Subcutaneous abdominal adipose tissue (tissue), 5 donors: ENCODE data around the gene PLD4.
A peak's percentile ranks its signal among the peaks of the same experiment; 100 is the strongest.

Experiments used
- H3K27ac ChIP-seq: one replicate; pipeline ENCODE4 v1.7.0; 2013; ENCODE audit warnings: low read depth, mild to moderate bottlenecking, inconsistent platforms, low read length, moderate library complexity
- H3K27me3 ChIP-seq, 5 donors: one replicate each; pipeline ENCODE4 v1.7.0; 2013; ENCODE audit warnings: low read length in 5 of 5, inconsistent platforms in 1 of 5; ENCODE audit not compliant: control insufficient read depth in 5 of 5, insufficient read depth in 4 of 5
- H3K36me3 ChIP-seq, 5 donors: one replicate each; pipeline ENCODE4 v1.7.0; 2013; ENCODE audit warnings: low read length in 5 of 5; ENCODE audit not compliant: control insufficient read depth in 5 of 5, insufficient read depth in 5 of 5
- H3K4me1 ChIP-seq, 5 donors: one replicate each; pipeline ENCODE4 v1.7.0; 2013; ENCODE audit warnings: low read length in 5 of 5, mild to moderate bottlenecking in 3 of 5, moderate library complexity in 1 of 5; ENCODE audit not compliant: control insufficient read depth in 5 of 5, insufficient read depth in 5 of 5
- H3K4me3 ChIP-seq, 5 donors: one replicate each; pipeline ENCODE4 v1.7.0; 2013; ENCODE audit warnings: low read length in 5 of 5, low read depth in 1 of 5
- H3K9ac ChIP-seq, 5 donors: one replicate each; pipeline ENCODE4 v1.7.0; 2013; ENCODE audit warnings: low read length in 5 of 5, mild to moderate bottlenecking in 4 of 5, moderate library complexity in 3 of 5
- H3K9me3 ChIP-seq, 5 donors: one replicate each; pipeline ENCODE4 v1.7.0; 2013; ENCODE audit warnings: low read length in 5 of 5; ENCODE audit not compliant: control insufficient read depth in 5 of 5
- donor health status: healthy.
- donor health status: healthy.
- donor health status: healthy.
- donor health status: healthy.
- donor health status: healthy.

The PLD4 gene

GRCh38 chr14:104974665-104975390, 50.1 kb downstream of the PLD4 start:
- no peak overlapping the region for H3K27ac ChIP-seq
- H3K36me3 ChIP-seq, result no peaks in the 10 kb centered on the region
- H3K4me3 ChIP-seq, result no peak overlapping the region
- H3K9ac ChIP-seq, result no peak overlapping the region
- no peaks in the 10 kb centered on the region for H3K9me3 ChIP-seq
- peaks cover 15 to 41% (median 31%) of the 10 kb centered on the region in 5 donors for H3K27me3 ChIP-seq
- H3K4me1 ChIP-seq, result peaks cover 9 to 69% (median 60%) of the 10 kb centered on the region in 5 donors

- no peak overlapping the region for H3K9ac ChIP-seq
- no peak overlapping the region for H3K4me3 ChIP-seq
- H3K27ac ChIP-seq, result no peak overlapping the region
- H3K9me3 ChIP-seq, result no peaks in the 10 kb centered on the region
- peaks cover 9 to 41% (median 25%) of the 10 kb centered on the region in 5 donors for H3K27me3 ChIP-seq
- peaks cover 9 to 72% (median 60%) of the 10 kb centered on the region in 5 donors for H3K4me1 ChIP-seq
- no peaks in the 10 kb centered on the region for H3K36me3 ChIP-seq
These were observed 51.0 kb downstream of the PLD4 start for GRCh38 chr14:104975481-104976197.

- no peak overlapping the region for H3K27ac ChIP-seq
- H3K4me3 ChIP-seq, result peak overlapping the region in 2 of 5 donors; percentile 9 to 29
- no peaks in the 10 kb centered on the region for H3K36me3 ChIP-seq
- peaks cover 9 to 67% (median 57%) of the 10 kb centered on the region in 5 donors for H3K4me1 ChIP-seq
- H3K9me3 ChIP-seq, result no peaks in the 10 kb centered on the region
- H3K27me3 ChIP-seq, result peaks cover 9 to 37% (median 25%) of the 10 kb centered on the region in 5 donors
- H3K9ac ChIP-seq, result no peak overlapping the region
These were observed 51.7 kb downstream of the PLD4 start for GRCh38 chr14:104976198-104977007.

- Histone ChIP-seq H3K9ac (peak overlapping the region in 2 of 5 donors; percentile 35 to 71), H3K36me3 (no peaks in the 10 kb centered on the region), H3K4me1 (peaks cover 9 to 62% (median 50%) of the 10 kb centered on the region in 5 donors), H3K27ac (no peak overlapping the region), H3K27me3 (peaks cover 8 to 33% (median 19%) of the 10 kb centered on the region in 5 donors), H3K4me3 (peak overlapping the region in 3 of 5 donors; percentile 58 to 66 (median 59)), H3K9me3 (no peaks in the 10 kb centered on the region)
These were observed 52.5 kb downstream of the PLD4 start for GRCh38 chr14:104977008-104977680.

- peak within 1 kb of the TSS in 4 of 5 donors; percentile 2 to 71 (median 29) for H3K9ac ChIP-seq
- H3K27ac ChIP-seq, result no peak within 1 kb of the TSS
- H3K4me3 ChIP-seq, result peak within 1 kb of the TSS; percentile 53 to 72 (median 59)
- H3K27me3 ChIP-seq, result peaks cover under 1 to 25% (median 11%) of the 10 kb centered on the region in 5 donors
- peaks cover 9 to 54% (median 42%) of the 10 kb centered on the region in 5 donors for H3K4me1 ChIP-seq
- no peaks in the 10 kb centered on the region for H3K9me3 ChIP-seq
- H3K36me3 ChIP-seq, result no peaks in the 10 kb centered on the region
These were observed 53.3 kb downstream of the PLD4 start, which contains the start of gene AHNAK2 for GRCh38 chr14:104977681-104978653. Gene AHNAK2, minus strand, starts transcription at chr14:104978374. Its CDS starts 137 bp downstream, at chr14:104978237.

GRCh38 chr14:104978746-104979691, 54.3 kb downstream of the PLD4 start:
- no peak overlapping the region for H3K9ac ChIP-seq
- peaks cover 0 to 17% (median 5%) of the 10 kb centered on the region in 5 donors for H3K27me3 ChIP-seq
- H3K4me3 ChIP-seq, result peak overlapping the region in 2 of 5 donors; percentile 40 to 66
- no peak overlapping the region for H3K27ac ChIP-seq
- peaks cover 9 to 45% (median 33%) of the 10 kb centered on the region in 5 donors for H3K4me1 ChIP-seq
- no peaks in the 10 kb centered on the region for H3K9me3 ChIP-seq
- no peaks in the 10 kb centered on the region for H3K36me3 ChIP-seq

GRCh38 chr14:104979758-104980610, 55.3 kb downstream of the PLD4 start:
- no peak overlapping the region for H3K27ac ChIP-seq
- no peaks in the 10 kb centered on the region for H3K36me3 ChIP-seq

More at GRCh38 chr14:104979758-104980610, 55.3 kb downstream of the PLD4 start:
- Histone ChIP-seq H3K27me3 (peaks cover 0 to 11% (median 3%) of the 10 kb centered on the region in 5 donors), H3K9me3 (no peaks in the 10 kb centered on the region), H3K4me1 (peaks cover 9 to 38% (median 28%) of the 10 kb centered on the region in 5 donors), H3K4me3 (no peak overlapping the region), H3K9ac (no peak overlapping the region)
